ENCODE results near the gene PRPF18.

Gene PRPF18

GRCh38 chr10:13672548-13672947 lies 85.8 kb downstream of the PRPF18 start:
- TF ChIP-seq, protein P1, sequence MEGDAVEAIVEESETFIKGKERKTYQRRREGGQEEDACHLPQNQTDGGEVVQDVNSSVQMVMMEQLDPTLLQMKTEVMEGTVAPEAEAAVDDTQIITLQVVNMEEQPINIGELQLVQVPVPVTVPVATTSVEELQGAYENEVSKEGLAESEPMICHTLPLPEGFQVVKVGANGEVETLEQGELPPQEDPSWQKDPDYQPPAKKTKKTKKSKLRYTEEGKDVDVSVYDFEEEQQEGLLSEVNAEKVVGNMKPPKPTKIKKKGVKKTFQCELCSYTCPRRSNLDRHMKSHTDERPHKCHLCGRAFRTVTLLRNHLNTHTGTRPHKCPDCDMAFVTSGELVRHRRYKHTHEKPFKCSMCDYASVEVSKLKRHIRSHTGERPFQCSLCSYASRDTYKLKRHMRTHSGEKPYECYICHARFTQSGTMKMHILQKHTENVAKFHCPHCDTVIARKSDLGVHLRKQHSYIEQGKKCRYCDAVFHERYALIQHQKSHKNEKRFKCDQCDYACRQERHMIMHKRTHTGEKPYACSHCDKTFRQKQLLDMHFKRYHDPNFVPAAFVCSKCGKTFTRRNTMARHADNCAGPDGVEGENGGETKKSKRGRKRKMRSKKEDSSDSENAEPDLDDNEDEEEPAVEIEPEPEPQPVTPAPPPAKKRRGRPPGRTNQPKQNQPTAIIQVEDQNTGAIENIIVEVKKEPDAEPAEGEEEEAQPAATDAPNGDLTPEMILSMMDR (IDR thresholded peaks at IDR 0.05), result no peak

DNA sequence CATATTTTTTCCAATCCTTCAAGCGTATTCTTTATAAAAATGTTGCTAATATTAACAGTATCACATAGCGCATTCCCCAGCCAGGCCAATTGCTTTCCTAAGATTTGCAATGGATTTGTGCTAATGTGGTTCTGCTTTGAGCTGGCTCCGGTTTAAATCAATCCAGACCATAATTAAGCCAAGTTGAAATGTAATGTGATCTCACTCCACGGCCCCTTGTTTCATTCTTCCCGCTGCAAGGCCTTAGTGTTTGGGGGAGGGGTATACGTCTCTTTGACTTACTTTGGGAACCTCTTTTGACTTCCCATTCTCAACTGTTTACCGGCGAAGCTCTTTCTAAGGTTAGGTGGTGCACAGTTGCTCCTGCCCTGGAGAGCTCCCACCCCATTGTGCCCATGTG lies 86.4 kb downstream of the PRPF18 start:
- TF ChIP-seq, protein P1 (IDR thresholded peaks at IDR 0.05), result no peak

DNA sequence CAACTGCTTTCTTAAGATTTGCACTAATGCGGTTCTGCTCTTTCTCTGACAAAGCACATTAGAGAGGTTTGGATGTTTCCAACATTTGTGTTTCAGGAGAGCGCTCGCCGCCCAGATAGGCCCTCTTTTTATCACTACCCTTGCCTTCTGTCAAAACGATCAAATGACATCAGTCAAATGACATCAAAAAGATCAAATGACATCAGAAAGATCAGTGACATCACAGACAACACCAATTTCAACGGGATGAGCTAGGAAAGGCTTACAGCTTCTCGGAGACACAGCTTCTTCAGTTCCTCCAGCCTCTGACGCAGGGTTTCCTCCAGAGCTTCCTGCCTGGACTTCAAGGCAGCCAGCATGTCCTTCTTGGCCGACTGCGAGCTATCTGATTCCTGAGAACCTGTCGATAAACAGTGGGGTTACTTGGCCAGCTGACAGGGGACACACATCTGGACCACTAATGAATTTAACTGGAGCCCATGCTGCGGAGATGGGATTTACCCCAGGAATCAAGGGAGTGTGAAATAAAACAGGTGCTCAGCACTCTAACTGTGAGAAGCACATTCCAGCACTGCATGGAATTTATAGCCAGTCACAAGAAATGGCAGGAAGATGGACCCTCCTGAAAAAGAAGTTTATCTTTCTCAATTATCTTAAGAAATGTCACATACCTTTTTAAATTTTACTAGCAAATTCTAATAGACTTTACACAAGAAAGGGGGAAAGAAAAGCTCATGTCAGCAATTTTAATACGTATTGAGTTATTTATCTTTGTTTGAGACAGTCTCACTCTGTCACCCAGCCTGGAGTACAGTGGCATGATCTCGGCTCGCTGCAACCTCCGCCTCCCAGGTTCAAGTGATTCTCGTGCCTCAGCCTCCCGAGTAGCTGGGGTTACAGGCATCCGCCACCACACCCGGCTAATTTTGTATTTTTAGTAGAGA lies 88.2 kb downstream of the PRPF18 start:
- TF ChIP-seq, protein P1 (IDR thresholded peaks at IDR 0.05), result no peak

DNA sequence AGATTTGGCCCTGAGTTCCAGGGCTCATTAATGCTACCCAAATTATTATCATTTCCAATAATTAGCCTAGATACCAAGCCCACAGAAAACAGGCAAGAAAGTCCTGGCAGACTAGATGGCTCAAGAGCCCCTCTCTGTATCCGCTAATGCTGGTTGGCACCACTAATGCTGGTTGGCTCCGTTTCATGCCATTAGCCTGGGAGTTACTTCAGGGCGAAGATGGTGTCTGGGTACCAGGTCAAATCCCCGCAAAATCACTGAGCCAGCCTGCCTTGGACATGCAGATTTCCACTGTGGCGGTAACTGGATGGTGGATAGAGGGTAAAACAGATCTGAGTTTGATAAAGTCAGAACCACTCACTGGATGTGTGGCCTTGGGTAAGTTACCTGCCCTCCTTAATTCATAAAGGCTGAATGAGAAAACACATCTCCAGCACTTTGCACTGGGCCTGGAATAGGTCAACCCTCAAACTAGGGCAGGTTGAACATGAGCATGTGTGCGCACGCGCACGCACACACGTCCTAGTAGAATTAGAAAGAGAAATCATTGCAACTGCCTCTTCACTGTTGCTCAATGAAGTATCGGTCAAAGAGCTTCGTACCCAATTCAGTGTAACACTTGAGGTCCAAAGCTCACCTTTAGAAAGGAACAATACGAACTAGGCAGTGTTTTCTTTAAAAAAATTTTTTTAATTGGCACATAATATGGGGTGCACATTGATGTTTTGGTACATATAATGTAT lies 91.5 kb downstream of the PRPF18 start:
- TF ChIP-seq, protein P1 (IDR thresholded peaks at IDR 0.05), result no peak

Measured in LNCAP (cell line).